ENCODE measurements around the gene IFNK.

DNA sequence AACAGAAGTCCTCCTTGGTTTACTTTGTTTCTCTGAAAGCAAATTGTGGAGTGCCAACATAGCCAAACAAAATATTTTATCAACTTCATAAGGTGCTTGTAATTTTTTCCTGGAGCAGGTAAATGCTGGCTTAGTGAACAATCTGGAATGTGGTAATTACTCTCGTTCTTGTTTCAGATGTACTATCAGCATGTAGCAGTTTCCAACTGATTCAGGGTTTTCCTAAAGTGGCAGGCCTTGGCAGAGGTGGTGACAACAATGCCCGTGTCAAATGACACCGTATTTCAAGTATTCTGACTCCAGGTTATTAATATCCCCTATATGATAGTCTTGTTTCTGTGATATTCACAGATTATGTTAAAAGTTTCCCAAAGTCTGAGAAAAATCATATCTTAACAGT lies 48.0 kb downstream of the IFNK start:
- TF ChIP-seq, protein P1, sequence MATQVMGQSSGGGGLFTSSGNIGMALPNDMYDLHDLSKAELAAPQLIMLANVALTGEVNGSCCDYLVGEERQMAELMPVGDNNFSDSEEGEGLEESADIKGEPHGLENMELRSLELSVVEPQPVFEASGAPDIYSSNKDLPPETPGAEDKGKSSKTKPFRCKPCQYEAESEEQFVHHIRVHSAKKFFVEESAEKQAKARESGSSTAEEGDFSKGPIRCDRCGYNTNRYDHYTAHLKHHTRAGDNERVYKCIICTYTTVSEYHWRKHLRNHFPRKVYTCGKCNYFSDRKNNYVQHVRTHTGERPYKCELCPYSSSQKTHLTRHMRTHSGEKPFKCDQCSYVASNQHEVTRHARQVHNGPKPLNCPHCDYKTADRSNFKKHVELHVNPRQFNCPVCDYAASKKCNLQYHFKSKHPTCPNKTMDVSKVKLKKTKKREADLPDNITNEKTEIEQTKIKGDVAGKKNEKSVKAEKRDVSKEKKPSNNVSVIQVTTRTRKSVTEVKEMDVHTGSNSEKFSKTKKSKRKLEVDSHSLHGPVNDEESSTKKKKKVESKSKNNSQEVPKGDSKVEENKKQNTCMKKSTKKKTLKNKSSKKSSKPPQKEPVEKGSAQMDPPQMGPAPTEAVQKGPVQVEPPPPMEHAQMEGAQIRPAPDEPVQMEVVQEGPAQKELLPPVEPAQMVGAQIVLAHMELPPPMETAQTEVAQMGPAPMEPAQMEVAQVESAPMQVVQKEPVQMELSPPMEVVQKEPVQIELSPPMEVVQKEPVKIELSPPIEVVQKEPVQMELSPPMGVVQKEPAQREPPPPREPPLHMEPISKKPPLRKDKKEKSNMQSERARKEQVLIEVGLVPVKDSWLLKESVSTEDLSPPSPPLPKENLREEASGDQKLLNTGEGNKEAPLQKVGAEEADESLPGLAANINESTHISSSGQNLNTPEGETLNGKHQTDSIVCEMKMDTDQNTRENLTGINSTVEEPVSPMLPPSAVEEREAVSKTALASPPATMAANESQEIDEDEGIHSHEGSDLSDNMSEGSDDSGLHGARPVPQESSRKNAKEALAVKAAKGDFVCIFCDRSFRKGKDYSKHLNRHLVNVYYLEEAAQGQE (IDR thresholded peaks at IDR 0.05; ENCODE audit: low read depth), result no peak
- TF ChIP-seq RAD21 (IDR thresholded peaks at IDR 0.05; ENCODE audit: low read depth) (no peak), ELF1 (IDR thresholded peaks at IDR 0.05; ENCODE audit: borderline replicate concordance, low read depth) (no peak), EZH2 (IDR thresholded peaks at IDR 0.05) (no peak), CEBPB (IDR thresholded peaks at IDR 0.05; ENCODE audit: low read depth) (no peak), POLR2A (IDR thresholded peaks at IDR 0.05; ENCODE audit: borderline replicate concordance, extremely low read depth, insufficient read depth, insufficient read length) (no peak)
- TF ChIP-seq, protein P2, sequence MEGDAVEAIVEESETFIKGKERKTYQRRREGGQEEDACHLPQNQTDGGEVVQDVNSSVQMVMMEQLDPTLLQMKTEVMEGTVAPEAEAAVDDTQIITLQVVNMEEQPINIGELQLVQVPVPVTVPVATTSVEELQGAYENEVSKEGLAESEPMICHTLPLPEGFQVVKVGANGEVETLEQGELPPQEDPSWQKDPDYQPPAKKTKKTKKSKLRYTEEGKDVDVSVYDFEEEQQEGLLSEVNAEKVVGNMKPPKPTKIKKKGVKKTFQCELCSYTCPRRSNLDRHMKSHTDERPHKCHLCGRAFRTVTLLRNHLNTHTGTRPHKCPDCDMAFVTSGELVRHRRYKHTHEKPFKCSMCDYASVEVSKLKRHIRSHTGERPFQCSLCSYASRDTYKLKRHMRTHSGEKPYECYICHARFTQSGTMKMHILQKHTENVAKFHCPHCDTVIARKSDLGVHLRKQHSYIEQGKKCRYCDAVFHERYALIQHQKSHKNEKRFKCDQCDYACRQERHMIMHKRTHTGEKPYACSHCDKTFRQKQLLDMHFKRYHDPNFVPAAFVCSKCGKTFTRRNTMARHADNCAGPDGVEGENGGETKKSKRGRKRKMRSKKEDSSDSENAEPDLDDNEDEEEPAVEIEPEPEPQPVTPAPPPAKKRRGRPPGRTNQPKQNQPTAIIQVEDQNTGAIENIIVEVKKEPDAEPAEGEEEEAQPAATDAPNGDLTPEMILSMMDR (IDR thresholded peaks at IDR 0.05 in 2 of 3, conservative IDR thresholded peaks at IDR 0.05 in 1 of 3; ENCODE audit: borderline replicate concordance in 1 of 3, insufficient read depth in 1 of 3, low read depth in 2 of 3, low read length in 2 of 3), result no peak
- TF ChIP-seq, protein P3, sequence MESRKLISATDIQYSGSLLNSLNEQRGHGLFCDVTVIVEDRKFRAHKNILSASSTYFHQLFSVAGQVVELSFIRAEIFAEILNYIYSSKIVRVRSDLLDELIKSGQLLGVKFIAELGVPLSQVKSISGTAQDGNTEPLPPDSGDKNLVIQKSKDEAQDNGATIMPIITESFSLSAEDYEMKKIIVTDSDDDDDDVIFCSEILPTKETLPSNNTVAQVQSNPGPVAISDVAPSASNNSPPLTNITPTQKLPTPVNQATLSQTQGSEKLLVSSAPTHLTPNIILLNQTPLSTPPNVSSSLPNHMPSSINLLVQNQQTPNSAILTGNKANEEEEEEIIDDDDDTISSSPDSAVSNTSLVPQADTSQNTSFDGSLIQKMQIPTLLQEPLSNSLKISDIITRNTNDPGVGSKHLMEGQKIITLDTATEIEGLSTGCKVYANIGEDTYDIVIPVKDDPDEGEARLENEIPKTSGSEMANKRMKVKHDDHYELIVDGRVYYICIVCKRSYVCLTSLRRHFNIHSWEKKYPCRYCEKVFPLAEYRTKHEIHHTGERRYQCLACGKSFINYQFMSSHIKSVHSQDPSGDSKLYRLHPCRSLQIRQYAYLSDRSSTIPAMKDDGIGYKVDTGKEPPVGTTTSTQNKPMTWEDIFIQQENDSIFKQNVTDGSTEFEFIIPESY (IDR thresholded peaks at IDR 0.05; ENCODE audit: extremely low read depth, insufficient replicate concordance, low read length), result no peak
